Measurements from ENCODE around the gene EMILIN2. TPM values are rescaled to one million over a fixed set of nuclear protein-coding genes. Genes with fewer than 3 reads are reported as not detected.

Gene EMILIN2
- total and polyA plus RNA-seq, 2 of the 8 experiments (the other 6 are each of a cell fraction or from before 2014, with no cell fraction given) = 6.0 to 7.5 TPM

- CTCF ChIA-PET (ENCODE audit: partially characterized antibody) = interaction anchor here (1.2 to 2.3 kb wide), 3 partner anchors 14 to 166 kb away, joined by 3 to 7 read pairs (median 5); no protein-coding TSS in a partner anchor
- H3K79me2 ChIP-seq (ENCODE audit: control insufficient read depth in 1 of 2, insufficient read depth in 2 of 2, low read length in 2 of 2) = peaks cover 0 to 21% of the 10 kb centered on the region in 2 experiments; a peak in 2 of 4 replicates
- H3K9ac ChIP-seq (replicated peaks in 1 of 4; ENCODE audit: extremely low read depth in 1 of 4, low read depth in 3 of 4, low read length in 3 of 4) = no peak overlapping the region
- no peaks in the 10 kb centered on the region for H3K27me3 ChIP-seq (replicated peaks in 1 of 4; ENCODE audit: control insufficient read depth in 3 of 4, extremely low read depth in 1 of 4, insufficient read depth in 3 of 4, low read length in 3 of 4)
- no peak overlapping the region for H3K18ac ChIP-seq (ENCODE audit: extremely low read depth, low read length)
- TF ChIP-seq EP300 (IDR thresholded peaks at IDR 0.05; ENCODE audit: borderline replicate concordance in 1 of 2, low read depth in 2 of 2, low read length in 2 of 2) (no peak), JUND (IDR thresholded peaks at IDR 0.05; ENCODE audit: low read length) (no peak), SUZ12 (IDR thresholded peaks at IDR 0.05; ENCODE audit: low read length) (no peak), RXRA (IDR thresholded peaks at IDR 0.05; ENCODE audit: insufficient read depth, low read depth, low read length) (no peak), HDAC6 (IDR thresholded peaks at IDR 0.05; ENCODE audit: low read depth, low read length) (no peak), CHD1 (IDR thresholded peaks at IDR 0.05; ENCODE audit: low read depth, low read length) (no peak), EZH2 (IDR thresholded peaks at IDR 0.05; ENCODE audit: low read depth, low read length, severe bottlenecking) (no peak), TEAD4 (IDR thresholded peaks at IDR 0.05; ENCODE audit: low read depth, low read length) (no peak), GABPA (IDR thresholded peaks at IDR 0.05; ENCODE audit: borderline replicate concordance, insufficient read depth, low read length) (no peak), FOSL1 (IDR thresholded peaks at IDR 0.05; ENCODE audit: insufficient read depth, low read depth, low read length) (no peak), SP4 (IDR thresholded peaks at IDR 0.05; ENCODE audit: low read length) (no peak), BCL11A (IDR thresholded peaks at IDR 0.05; ENCODE audit: low read depth in 2 of 2, low read length in 2 of 2) (no peak)
- no peak overlapping the region for H4K91ac ChIP-seq (replicated peaks; ENCODE audit: insufficient read length, low read length)
- no peaks in the 10 kb centered on the region for H3K36me3 ChIP-seq (ENCODE audit: control insufficient read depth in 2 of 4, insufficient read depth in 4 of 4, low read length in 3 of 4)
- H3K4ac ChIP-seq (replicated peaks; ENCODE audit: insufficient read length, low read depth, low read length) = no peak overlapping the region
- no peak overlapping the region for H2BK15ac ChIP-seq (ENCODE audit: low read length)
- POLR2A ChIA-PET (ENCODE audit: partially characterized antibody) = no interaction called here
- peaks cover 0 to 6% (median 2%) of the 10 kb centered on the region in 4 experiments; a peak in 3 of 7 replicates for H3K4me1 ChIP-seq (replicated peaks in 1 of 4; ENCODE audit: control insufficient read depth in 3 of 4, insufficient read depth in 4 of 4, low read length in 3 of 4)
- no peak overlapping the region for H3K27ac ChIP-seq (ENCODE audit: low read depth, low read length)
- no peak overlapping the region for H3K4me2 ChIP-seq (ENCODE audit: insufficient read depth in 1 of 2, low read depth in 2 of 2, low read length in 2 of 2)
- no peak overlapping the region for H3K23ac ChIP-seq (ENCODE audit: insufficient read length)
- H3K9me3 ChIP-seq (ENCODE audit: insufficient read depth in 2 of 2, low read depth in 1 of 2, low read length in 1 of 2) = no peaks in the 10 kb centered on the region
- no peak overlapping the region for H3K14ac ChIP-seq (ENCODE audit: insufficient read length)
- no peak overlapping the region for H3K56ac ChIP-seq (replicated peaks; ENCODE audit: insufficient read length, low read depth, low read length)
- no peak overlapping the region for H3K4me3 ChIP-seq (ENCODE audit: extremely low read depth in 1 of 4, insufficient read depth in 2 of 4, low read depth in 3 of 4, low read length in 4 of 4)
- H4K5ac ChIP-seq (ENCODE audit: insufficient read length, low read depth, low read length) = no peak overlapping the region
- H3K79me1 ChIP-seq (ENCODE audit: low read depth, low read length) = no peaks in the 10 kb centered on the region; the same call in 1 of the 2 replicates
- no peak overlapping the region for H4K8ac ChIP-seq (ENCODE audit: extremely low read depth, insufficient read depth, low read length)
- DNase-seq (ENCODE audit: low read depth in 1 of 2, low spot score in 2 of 2) (no peak), FAIRE-seq (no peak)
- no peak overlapping the region for H2BK120ac ChIP-seq (replicated peaks; ENCODE audit: low read depth, low read length)
- H2AFZ ChIP-seq (ENCODE audit: low read length) = no peak overlapping the region
- H2AK5ac ChIP-seq (ENCODE audit: low read depth, low read length) = no peak overlapping the region
- H2BK5ac ChIP-seq (ENCODE audit: low read depth, low read length) = no peak overlapping the region
- no peak overlapping the region for H2BK20ac ChIP-seq (ENCODE audit: low read length)
- no peaks in the 10 kb centered on the region for H3K23me2 ChIP-seq (ENCODE audit: low read depth, low read length)
- 88% methylated on average over 3 of the region's 3 CpGs; no CpG with 5 or more reads in 1 of the 2 experiments for WGBS, 2 experiments (ENCODE audit: extremely low coverage in 1 of 2, insufficient coverage in 1 of 2, insufficient read length in 1 of 2, insufficient replicate concordance in 2 of 2, low coverage in 1 of 2, low lambda C conversion rate in 2 of 2, missing lambda C conversion rate in 1 of 2)
- no peaks in the 10 kb centered on the region for H4K20me1 ChIP-seq (replicated peaks in 1 of 2; ENCODE audit: control insufficient read depth in 1 of 2, insufficient read depth in 2 of 2, low read length in 2 of 2)
- H2BK12ac ChIP-seq (ENCODE audit: low read depth, low read length) = no peak overlapping the region
These were observed 116.2 kb downstream of the EMILIN2 start for GRCh38 chr18:2963048-2963447.
